Upper lobe of right lung (tissue), 1 donor: ENCODE results near the gene HTRA3. TPM values are rescaled to one million over a fixed set of nuclear protein-coding genes. Genes with fewer than 3 reads are reported as not detected.

Source experiments
- ATAC-seq: fragments of 200-7000 bp; cut with Tn5 transposase; one replicate; pipeline ENCODE4 v1.9.1; 2020; ENCODE audit warnings: mild to moderate bottlenecking, moderate library complexity
- DNase-seq: peaks from one replicate; pipeline ENCODE4 v3.0.0-alpha.2; 2020
- H3K27ac ChIP-seq: fragments of 200-600 bp; one replicate; pipeline ENCODE4 v1.8.0; 2022
- H3K27me3 ChIP-seq: fragments of 200-600 bp; one replicate; pipeline ENCODE4 v1.8.0; 2022; ENCODE audit warnings: mild to moderate bottlenecking
- H3K36me3 ChIP-seq: fragments of 200-600 bp; one replicate; pipeline ENCODE4 v1.8.0; 2022
- H3K4me1 ChIP-seq: fragments of 200-600 bp; one replicate; pipeline ENCODE4 v1.8.0; 2022
- H3K4me3 ChIP-seq: fragments of 200-600 bp; one replicate; pipeline ENCODE4 v1.8.0; 2022; ENCODE audit warnings: mild to moderate bottlenecking
- H3K9me3 ChIP-seq: fragments of 200-600 bp; one replicate; pipeline ENCODE4 v1.8.0; 2022
- intact Hi-C: fragments of 100-400 bp; cut with DNase I; formaldehyde crosslinking; loops from one replicate; pipeline ENCODE4 v1.11.0; 2022
- total RNA-seq: library from RNA; stranded (reverse); fragmentation: NEBNext Ultra II Directional; extraction: Animal tissue kit (Norgen Biotek cat#: 25700); gene quantifications from one replicate; pipeline ENCODE4 v1.2.1, GENCODE V29; 2021
- TF ChIP-seq, protein P1 (sequence below): fragments of 200-600 bp; IDR thresholded peaks from one replicate; pipeline ENCODE4 v1.8.0; 2022; ENCODE audit warnings: antibody characterized with exemption
- donor health status: DM: no; HTN: yes; CAD: no; lungs with severe emphysema.

The HTRA3 gene
- total RNA-seq, 1 donor from 2014 or later, result 25.0 TPM

DNA sequence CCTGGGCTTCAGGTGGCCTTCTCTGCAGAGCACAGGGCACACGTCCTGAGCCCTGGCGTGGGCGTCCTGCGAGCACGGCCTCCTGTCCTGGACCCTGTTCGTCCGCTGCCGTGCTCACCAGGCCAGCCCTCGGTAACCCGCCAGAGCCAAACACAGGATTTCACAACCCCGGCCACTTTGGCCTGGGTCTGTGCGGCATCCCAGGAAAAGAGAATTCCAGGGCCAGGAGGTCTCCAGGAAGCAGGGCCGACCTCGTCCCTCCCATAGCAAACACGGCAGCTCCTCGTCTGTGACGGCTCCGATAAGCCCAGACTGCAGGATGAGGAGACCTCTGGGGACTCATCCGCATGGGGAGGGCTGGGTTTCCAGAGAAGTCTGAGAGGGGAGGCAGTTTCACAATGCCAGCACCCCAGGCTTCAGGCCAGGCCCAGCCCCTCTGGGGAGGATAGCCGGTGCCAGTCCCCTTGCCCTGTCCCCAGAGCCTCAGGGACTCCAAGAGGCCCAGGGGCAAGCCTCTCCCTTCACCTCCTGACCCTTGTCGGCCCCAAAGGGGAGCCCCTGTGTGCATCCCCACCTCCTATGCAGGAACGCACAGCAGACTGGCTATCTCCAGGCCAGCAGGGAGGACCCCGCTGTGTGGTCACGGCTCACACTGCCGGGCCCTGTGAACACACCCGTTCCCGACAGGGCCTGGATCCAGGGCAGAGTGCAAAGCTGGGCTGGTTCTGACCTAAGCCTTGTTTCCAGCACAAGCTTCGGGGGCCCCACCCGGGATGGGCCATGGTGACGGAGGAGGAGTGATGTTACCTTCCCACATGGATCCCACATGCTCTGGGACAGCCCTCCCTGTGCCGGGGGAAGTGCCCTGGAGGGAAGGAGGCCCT, 22.3 kb upstream of the HTRA3 start:
- peak overlapping the region; percentile 84 for H3K27ac ChIP-seq
- ATAC-seq (peak; percentile 43), DNase-seq (peak; percentile 81)
- H3K4me1 ChIP-seq, result peaks cover 25% of the 10 kb centered on the region
- no peaks in the 10 kb centered on the region for H3K9me3 ChIP-seq
- H3K36me3 ChIP-seq, result no peaks in the 10 kb centered on the region
- no peaks in the 10 kb centered on the region for H3K27me3 ChIP-seq
- no peak overlapping the region for H3K4me3 ChIP-seq
- TF ChIP-seq, protein P1, sequence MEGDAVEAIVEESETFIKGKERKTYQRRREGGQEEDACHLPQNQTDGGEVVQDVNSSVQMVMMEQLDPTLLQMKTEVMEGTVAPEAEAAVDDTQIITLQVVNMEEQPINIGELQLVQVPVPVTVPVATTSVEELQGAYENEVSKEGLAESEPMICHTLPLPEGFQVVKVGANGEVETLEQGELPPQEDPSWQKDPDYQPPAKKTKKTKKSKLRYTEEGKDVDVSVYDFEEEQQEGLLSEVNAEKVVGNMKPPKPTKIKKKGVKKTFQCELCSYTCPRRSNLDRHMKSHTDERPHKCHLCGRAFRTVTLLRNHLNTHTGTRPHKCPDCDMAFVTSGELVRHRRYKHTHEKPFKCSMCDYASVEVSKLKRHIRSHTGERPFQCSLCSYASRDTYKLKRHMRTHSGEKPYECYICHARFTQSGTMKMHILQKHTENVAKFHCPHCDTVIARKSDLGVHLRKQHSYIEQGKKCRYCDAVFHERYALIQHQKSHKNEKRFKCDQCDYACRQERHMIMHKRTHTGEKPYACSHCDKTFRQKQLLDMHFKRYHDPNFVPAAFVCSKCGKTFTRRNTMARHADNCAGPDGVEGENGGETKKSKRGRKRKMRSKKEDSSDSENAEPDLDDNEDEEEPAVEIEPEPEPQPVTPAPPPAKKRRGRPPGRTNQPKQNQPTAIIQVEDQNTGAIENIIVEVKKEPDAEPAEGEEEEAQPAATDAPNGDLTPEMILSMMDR, result no peak
- intact Hi-C loops, result no loop called here

DNA sequence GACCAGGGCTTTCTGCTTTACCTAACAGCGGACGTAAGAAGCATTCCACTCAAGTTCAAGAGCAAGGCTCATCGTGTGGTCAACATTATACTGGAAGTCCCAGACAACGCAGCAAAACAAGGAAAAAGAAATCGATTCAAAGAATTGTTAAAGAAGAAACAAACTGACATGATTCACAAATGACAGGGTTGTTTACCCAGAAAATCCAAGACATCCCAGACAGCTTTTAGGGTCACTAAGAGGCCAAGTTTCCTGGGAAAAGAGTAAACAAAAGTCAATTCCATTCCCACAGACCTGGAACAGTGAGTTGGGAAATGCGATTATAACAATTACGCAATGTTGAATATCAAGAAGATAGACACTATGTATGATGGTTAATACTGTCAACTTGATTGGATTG, 21.5 kb upstream of the HTRA3 start:
- ATAC-seq (no peak), DNase-seq (no peak)
- Histone ChIP-seq H3K4me1 (peaks cover 19% of the 10 kb centered on the region), H3K36me3 (no peaks in the 10 kb centered on the region), H3K27ac (peak overlapping the region; percentile 84), H3K27me3 (no peaks in the 10 kb centered on the region), H3K9me3 (no peaks in the 10 kb centered on the region), H3K4me3 (no peak overlapping the region)
- intact Hi-C loops, result no loop called here
- TF ChIP-seq, protein P1, result no peak

DNA sequence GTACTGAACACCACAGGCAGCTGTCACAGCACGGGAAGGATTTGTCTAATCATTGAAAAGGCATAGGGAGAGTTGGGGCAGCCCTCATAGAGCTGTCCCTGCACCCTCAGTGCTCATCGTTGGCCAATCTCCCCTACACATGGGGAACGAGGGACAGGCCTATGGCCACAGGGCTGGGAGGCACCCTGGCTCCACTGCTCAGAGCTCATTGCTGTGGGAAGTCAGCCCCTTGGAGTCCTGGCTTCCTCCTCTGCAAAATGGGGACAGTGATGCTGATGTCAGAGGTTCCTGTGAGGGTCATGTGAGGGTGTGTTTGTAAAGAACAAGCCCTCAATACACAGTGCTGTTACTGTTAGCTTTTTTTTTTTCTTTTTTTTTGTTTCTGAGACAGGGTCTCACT, 19.3 kb upstream of the HTRA3 start:
- TF ChIP-seq, protein P1, result no peak

DNA sequence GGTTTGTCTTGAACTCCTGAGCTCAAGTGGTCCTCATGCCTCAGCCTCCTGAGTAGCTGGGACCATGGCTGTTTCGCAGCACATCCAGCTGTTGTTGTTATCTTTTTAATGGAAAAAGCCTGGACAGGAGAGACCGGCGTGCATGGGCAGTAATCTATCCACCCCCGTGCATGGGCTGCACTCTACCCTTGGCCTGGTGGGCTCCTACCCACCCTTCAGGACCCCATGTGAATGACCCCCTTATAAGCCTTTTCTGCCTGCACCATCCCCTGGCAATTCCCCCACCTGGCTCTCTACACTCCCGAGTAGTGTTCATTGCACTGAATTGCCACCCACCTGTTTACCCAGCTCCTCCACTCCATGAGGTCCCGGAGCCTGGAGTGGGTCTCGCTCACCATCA, 18.9 kb upstream of the HTRA3 start:
- intact Hi-C loops, result no loop called here
- TF ChIP-seq, protein P1, result no peak
- Histone ChIP-seq H3K4me1 (peaks cover 19% of the 10 kb centered on the region), H3K4me3 (no peak overlapping the region), H3K27ac (no peak overlapping the region), H3K36me3 (no peaks in the 10 kb centered on the region), H3K9me3 (no peaks in the 10 kb centered on the region), H3K27me3 (no peaks in the 10 kb centered on the region)
- no peak for DNase-seq
- no peak for ATAC-seq

More for the DNA sequence above, 19.3 kb upstream of the HTRA3 start:
- Histone ChIP-seq H3K4me1 (peaks cover 19% of the 10 kb centered on the region), H3K4me3 (no peak overlapping the region), H3K9me3 (no peaks in the 10 kb centered on the region), H3K27ac (no peak overlapping the region), H3K36me3 (no peaks in the 10 kb centered on the region), H3K27me3 (no peaks in the 10 kb centered on the region)
- DNase-seq (no peak), ATAC-seq (peak; percentile 2)
- intact Hi-C loops, result no loop called here

DNA sequence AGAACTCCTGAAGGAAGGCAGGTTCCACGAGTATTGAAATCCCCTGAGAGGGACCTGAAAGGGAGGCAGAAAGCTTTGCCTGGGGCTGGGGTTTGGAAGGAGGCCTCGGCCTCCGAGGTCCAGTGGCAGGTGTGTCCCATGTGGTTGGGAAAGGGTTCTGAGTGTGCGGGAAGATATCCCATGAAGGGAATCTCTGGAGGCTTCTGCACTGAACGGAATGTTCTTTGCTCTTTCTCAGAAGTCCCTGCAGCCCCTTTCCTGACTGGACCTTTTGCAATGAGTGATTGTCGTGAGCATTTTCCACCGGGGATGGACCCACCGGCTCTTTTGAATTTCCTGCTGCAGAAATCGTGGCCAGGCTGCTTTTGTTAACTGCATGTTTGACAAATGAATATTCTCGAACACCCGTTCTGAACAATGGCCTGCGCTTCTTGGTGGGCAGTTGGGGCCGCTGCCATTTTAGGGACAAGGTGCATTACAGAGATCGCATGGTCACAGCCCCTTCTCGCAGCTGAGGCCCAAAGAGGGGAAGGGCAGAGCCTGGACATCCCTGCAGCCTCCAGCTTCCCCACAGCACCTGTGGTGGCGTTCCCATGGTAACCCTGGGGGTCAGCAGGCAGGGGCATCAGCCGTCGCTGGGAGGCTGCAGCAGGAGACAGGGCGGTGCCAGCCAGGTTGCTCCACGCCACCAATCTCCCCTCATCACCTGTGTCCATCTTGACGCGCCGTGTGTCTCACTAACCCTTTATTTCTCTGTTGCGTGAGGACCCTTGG, 18.3 kb upstream of the HTRA3 start:
- ATAC-seq, result no peak
- TF ChIP-seq, protein P1, result no peak
- Histone ChIP-seq H3K27ac (no peak overlapping the region), H3K4me3 (no peak overlapping the region), H3K9me3 (no peaks in the 10 kb centered on the region), H3K27me3 (no peaks in the 10 kb centered on the region), H3K4me1 (peaks cover 19% of the 10 kb centered on the region), H3K36me3 (no peaks in the 10 kb centered on the region)
- DNase-seq, result no peak
- intact Hi-C loops, result no loop called here
